A673 (cell line): ENCODE measurements around the gene SLC22A2. TPM values are rescaled to one million over a fixed set of nuclear protein-coding genes. Genes with fewer than 3 reads are reported as not detected.

Experiments used
- BruUV-seq: library from RNA; stranded (reverse); fragments of 400-500 nt; replicated peaks from 2 replicates; lab custom pipeline; 2021; lab: Mats Ljungman, UMichigan
- CTCF ChIA-PET: fragments of 300-600 bp; sonication (Branson Sonifier 250); formaldehyde crosslinking; loops from one replicate; lab custom pipeline; 2022; ENCODE audit warnings: antibody characterized with exemption; lab: Charles Lee
- POLR2A ChIA-PET: fragments of 300-600 bp; sonication (Branson Sonifier 250); formaldehyde crosslinking; loops from one replicate; lab custom pipeline; 2022; ENCODE audit warnings: antibody characterized with exemption; ENCODE audit not compliant: low non-redundant PET; lab: Charles Lee
- DNase-seq: peaks from one replicate; pipeline ENCODE4 v3.0.0-alpha.2; 2015; ENCODE audit warnings: low spot score
- H3K27ac ChIP-seq: fragments of 200-600 bp; sonication (generic); 2 replicates; pipeline ENCODE4 v1.5.1; 2016; ENCODE audit warnings: mixed run types, low read depth, mild to moderate bottlenecking, mixed read lengths, antibody characterized with exemption, low read length; ENCODE audit not compliant: poor library complexity, severe bottlenecking
- H3K27me3 ChIP-seq: fragments of 200-600 bp; sonication (generic); replicated peaks from 2 replicates; pipeline ENCODE4 v1.6.1; 2017; ENCODE audit warnings: mixed run types, low read depth, mild to moderate bottlenecking, mixed read lengths, antibody characterized with exemption, low read length; ENCODE audit not compliant: insufficient read depth, poor library complexity
- H3K36me3 ChIP-seq: fragments of 200-600 bp; sonication (generic); 2 replicates; pipeline ENCODE4 v1.6.1; 2016; ENCODE audit warnings: mixed run types, mild to moderate bottlenecking, mixed read lengths, antibody characterized with exemption, low read length; ENCODE audit not compliant: insufficient read depth, poor library complexity, severe bottlenecking
- H3K4me1 ChIP-seq: fragments of 200-600 bp; sonication (generic); 2 replicates; pipeline ENCODE4 v1.6.1; 2017; ENCODE audit warnings: mixed run types, mild to moderate bottlenecking, mixed read lengths, antibody characterized with exemption, low read length; ENCODE audit not compliant: insufficient read depth, poor library complexity, severe bottlenecking
- H3K4me3 ChIP-seq: fragments of 200-600 bp; sonication (generic); 2 replicates; pipeline ENCODE4 v1.5.1; 2016; ENCODE audit warnings: low read depth, mixed run types, mild to moderate bottlenecking, mixed read lengths, low read length; ENCODE audit not compliant: poor library complexity, severe bottlenecking
- H3K9me3 ChIP-seq: fragments of 200-600 bp; sonication (generic); 2 replicates; pipeline ENCODE4 v1.6.1; 2016; ENCODE audit warnings: mixed run types, low read depth, mild to moderate bottlenecking, mixed read lengths, antibody characterized with exemption, low read length; ENCODE audit not compliant: poor library complexity, severe bottlenecking
- EZH2 ChIP-seq: fragments of 200-600 bp; sonication (generic); IDR thresholded peaks from 2 replicates; pipeline ENCODE4 v1.6.1; 2017; ENCODE audit warnings: borderline replicate concordance, low read depth, mild to moderate bottlenecking, mixed read lengths, antibody characterized with exemption, low read length; ENCODE audit not compliant: poor library complexity, severe bottlenecking
- intact Hi-C: fragments of 100-400 bp; cut with micrococcal nuclease; formaldehyde crosslinking; loops from one replicate; pipeline ENCODE4 v1.10.0; 2022; ENCODE audit not compliant: unreplicated experiment
- total RNA-seq: library from RNA; stranded (reverse); gene quantifications from 2 replicates; pipeline ENCODE4 v1.2.3, GENCODE V29; 2021
- TF ChIP-seq, protein P1 (sequence below): fragments of 300-800, 200-600 bp; sonication (generic); conservative IDR thresholded peaks from 2 replicates; pipeline ENCODE4 v1.5.1; 2017; ENCODE audit warnings: low read depth, mild to moderate bottlenecking, antibody characterized with exemption, low read length, moderate library complexity, mixed read lengths

Gene SLC22A2
- total RNA-seq, 1 experiment from 2014 or later, result not detected

DNA sequence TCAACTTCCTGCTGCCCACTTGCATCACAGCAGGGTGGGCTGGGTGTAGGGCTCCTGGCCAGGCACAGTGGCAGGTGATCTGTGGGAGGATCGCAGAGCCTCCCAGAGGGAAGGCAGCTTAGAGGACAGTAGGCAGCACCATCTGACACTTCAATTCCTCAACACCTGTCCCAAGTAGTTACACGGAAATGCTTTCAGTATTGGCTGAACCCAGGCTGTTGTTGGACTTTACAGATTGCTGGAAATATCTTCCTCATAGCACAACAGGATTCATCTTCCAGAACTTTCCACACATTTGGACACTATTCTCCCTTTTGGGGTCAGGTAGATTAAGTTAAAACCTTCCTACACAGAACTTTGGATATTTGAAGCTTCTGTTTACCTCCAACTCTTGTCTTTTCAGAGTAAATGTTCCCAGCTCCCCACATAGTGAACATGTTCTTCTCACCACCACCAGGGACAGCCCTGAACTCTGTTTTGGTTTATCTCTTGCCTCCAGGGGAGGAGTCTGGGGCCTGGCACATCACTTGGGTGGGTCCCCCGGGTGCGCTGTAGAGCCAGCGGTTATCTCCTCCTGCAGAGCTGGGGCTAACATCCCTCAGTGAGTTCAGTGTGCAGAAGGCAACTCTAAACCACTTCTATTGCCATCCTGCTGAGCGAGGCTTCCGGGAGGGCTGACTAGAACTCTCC, 3.5 kb upstream of the SLC22A2 start:
- CTCF ChIA-PET, result no interaction called here
- no peaks in the 10 kb centered on the region for H3K36me3 ChIP-seq
- no peaks in the 10 kb centered on the region for H3K4me1 ChIP-seq
- no peaks in the 10 kb centered on the region for H3K27me3 ChIP-seq
- intact Hi-C loops, result no loop called here
- TF ChIP-seq EZH2, result no peak
- TF ChIP-seq, protein P1, sequence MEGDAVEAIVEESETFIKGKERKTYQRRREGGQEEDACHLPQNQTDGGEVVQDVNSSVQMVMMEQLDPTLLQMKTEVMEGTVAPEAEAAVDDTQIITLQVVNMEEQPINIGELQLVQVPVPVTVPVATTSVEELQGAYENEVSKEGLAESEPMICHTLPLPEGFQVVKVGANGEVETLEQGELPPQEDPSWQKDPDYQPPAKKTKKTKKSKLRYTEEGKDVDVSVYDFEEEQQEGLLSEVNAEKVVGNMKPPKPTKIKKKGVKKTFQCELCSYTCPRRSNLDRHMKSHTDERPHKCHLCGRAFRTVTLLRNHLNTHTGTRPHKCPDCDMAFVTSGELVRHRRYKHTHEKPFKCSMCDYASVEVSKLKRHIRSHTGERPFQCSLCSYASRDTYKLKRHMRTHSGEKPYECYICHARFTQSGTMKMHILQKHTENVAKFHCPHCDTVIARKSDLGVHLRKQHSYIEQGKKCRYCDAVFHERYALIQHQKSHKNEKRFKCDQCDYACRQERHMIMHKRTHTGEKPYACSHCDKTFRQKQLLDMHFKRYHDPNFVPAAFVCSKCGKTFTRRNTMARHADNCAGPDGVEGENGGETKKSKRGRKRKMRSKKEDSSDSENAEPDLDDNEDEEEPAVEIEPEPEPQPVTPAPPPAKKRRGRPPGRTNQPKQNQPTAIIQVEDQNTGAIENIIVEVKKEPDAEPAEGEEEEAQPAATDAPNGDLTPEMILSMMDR, result 0 out of 2 replicates have a peak, but pooled peaks have one; percentile 15
- POLR2A ChIA-PET, result no interaction called here
- peak; percentile 37 for DNase-seq
- BruUV-seq, result no TSS peak
- H3K27ac ChIP-seq, result no peak overlapping the region
- H3K4me3 ChIP-seq, result no peak overlapping the region
- H3K9me3 ChIP-seq, result no peaks in the 10 kb centered on the region

DNA sequence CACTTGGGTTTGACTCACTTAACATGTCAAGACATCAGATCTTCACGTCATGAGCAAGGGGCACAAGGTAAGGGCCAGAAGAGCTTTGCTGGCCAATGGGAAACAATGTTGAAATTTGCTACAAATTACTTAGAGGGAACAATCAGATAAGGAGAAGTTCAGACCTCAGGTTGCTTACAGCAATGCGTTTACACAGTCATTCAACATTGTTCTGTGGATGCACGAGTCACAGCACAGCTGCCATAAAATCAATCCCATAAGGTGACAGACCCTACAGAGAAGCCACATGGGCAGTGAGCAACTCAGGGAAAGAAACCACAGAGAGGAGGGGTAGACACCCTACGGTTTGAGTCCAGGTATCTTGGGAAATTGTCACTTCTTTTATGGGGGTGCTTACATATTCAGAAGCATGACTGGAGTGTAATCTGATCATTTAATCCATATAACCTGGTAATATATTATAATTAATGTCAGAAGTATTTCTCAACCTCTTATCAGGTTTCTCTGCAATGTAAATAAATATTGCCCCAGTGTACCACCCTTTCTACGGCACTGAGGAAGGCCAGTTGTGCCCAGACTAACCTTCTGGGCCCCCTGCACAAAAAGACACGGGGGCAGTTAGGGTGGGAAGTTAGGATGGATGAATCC, 2.3 kb upstream of the SLC22A2 start:
- H3K9me3 ChIP-seq, result no peaks in the 10 kb centered on the region
- no TSS peak for BruUV-seq
- intact Hi-C loops, result no loop called here
- H3K27ac ChIP-seq, result no peak overlapping the region
- ChIA-PET CTCF (no interaction called here), POLR2A (no interaction called here)
- no peak overlapping the region for H3K4me3 ChIP-seq
- peaks cover 4% of the 10 kb centered on the region for H3K27me3 ChIP-seq
- H3K36me3 ChIP-seq, result no peaks in the 10 kb centered on the region
- H3K4me1 ChIP-seq, result no peaks in the 10 kb centered on the region
- TF ChIP-seq, protein P1, result no peak
- no peak for TF ChIP-seq EZH2
- DNase-seq, result no peak

DNA sequence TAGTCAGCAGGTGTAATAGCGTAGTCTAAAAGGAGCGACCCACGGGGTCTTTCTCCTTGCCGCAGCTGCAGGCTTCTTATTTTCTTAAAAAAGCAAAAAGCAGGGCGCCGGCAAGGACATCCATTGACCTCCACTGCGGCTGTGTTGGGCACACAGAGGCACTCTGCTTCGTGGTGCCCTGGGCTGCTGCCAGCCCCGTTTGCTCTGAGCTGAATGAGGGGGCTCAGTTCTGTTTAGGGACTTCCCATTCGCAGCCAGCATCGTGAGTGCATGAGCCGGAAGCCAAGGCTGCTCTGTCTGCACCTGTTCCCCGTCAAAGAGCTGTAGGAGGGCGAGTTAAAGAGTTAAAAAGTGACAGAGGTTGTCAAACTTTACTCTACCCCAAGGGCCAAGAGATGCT, 1.7 kb upstream of the SLC22A2 start:
- H3K27ac ChIP-seq, result no peak overlapping the region
- BruUV-seq, result no TSS peak
- intact Hi-C loops, result no loop called here
- H3K9me3 ChIP-seq, result no peaks in the 10 kb centered on the region
- POLR2A ChIA-PET, result no interaction called here
- no peaks in the 10 kb centered on the region for H3K36me3 ChIP-seq
- H3K27me3 ChIP-seq, result peaks cover 4% of the 10 kb centered on the region
- CTCF ChIA-PET, result no interaction called here
- no peak for DNase-seq
- no peak overlapping the region for H3K4me3 ChIP-seq
- TF ChIP-seq, protein P1, result no peak
- TF ChIP-seq EZH2, result no peak
- no peaks in the 10 kb centered on the region for H3K4me1 ChIP-seq
